GM19467 (cell line): ENCODE data around the gene CRHBP.
"Not testable (repeated sequence)": the region's sequence is repeated elsewhere in the genome, so short reads cannot be mapped to it uniquely, and the experiment has no call there.

Source experiments
- ATAC-seq: cut with Tn5 transposase; IDR thresholded peaks from one replicate; pipeline ENCODE4 v1.9.1; 2021; ENCODE audit warnings: mild to moderate bottlenecking, moderate library complexity; ENCODE audit not compliant: unreplicated experiment

Gene CRHBP

GRCh38 chr5:76958991-76959767, 6.3 kb downstream of the CRHBP start:
- ATAC-seq, result no peak

DNA sequence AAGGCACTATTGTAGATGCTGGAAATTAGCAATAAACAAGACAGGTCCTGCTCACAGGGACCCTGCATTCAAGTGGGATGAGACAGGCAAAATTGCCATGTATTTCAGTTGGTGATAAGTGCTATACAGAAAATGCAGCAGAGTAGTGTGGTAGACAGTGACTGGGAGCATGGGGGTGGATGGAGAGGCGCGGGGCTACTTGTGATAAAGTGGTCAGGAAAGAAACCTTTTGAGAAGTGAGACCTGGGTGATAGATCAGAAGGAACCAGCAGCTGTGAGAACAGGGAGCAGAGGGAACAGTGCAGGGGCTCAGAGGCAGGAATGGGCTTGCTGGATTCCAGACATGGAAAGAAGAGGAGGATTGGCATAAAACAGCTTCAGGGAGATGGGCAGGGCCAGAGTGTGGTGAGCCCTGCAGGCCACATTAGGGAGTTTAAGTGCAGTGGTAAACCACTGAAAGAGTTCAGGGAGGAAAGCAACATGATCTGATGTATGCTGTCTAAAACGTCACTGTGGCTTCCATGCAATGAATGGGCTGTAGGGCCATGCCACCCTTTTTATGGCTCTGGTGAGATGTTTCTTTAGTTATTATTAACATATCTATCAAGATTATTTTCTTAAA, 7.3 kb downstream of the CRHBP start:
- ATAC-seq, result no peak

GRCh38 chr5:76964060-76964459, 11.2 kb downstream of the CRHBP start:
- ATAC-seq, result no peak

DNA sequence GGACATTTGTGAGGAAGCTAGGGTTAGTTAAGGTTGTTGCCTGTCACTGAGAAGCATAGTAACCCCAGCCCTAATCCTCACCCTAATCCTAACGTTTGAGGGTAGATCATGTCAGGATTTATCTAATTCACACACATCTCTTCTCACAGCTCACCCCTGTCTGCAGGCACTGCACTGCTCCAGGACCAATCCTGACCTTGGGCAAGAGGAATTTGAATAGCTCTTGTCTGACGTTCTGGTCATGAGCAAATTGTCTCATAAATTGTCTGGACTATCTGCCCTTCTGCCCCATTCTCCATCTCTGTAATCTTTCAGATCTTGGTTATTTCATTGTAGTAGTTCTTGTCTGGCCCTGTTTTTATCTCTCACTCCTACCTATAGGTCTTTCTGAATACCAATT, 18.7 kb downstream of the CRHBP start:
- no peak for ATAC-seq

GRCh38 chr5:76972689-76973088, 19.8 kb downstream of the CRHBP start:
- no peak for ATAC-seq

DNA sequence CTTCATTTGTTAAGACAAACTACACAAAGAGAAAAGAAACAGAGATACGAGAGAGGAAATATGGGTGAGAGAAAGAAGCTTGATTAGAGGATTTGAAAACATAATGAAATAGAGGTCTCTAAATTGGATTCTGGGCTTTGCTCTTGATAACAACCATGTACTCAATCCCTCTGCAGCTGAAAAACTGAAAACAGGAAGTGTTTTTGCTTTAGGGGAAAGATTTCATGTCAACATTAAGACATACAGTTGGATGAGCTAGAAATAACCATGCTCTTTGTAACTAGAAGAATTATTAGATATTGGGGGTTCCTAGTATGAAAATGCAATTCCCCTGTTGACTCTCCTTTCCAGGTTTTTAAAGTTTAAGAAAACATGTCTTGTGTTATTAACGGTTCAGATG, 21.9 kb downstream of the CRHBP start:
- ATAC-seq, result no peak

DNA sequence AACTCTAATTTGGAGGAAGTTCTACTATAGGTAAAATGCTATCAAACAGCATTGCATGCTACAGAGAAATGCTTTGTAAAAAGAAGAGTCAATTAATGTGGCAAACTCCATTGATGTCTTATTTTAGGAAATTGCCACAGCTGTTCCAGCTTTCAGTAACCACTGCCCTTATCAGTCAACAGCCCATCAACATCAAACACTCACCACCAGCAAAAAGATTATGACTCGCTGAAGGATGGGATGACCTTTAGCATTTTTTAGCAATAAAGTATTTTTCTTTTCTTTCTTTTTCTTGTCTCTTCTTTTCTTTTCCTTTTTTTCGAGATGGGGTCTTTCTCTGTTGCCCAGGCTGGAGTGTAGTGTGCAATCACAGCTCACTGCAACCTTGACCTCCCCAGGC, 26.0 kb downstream of the CRHBP start:
- no peak for ATAC-seq

DNA sequence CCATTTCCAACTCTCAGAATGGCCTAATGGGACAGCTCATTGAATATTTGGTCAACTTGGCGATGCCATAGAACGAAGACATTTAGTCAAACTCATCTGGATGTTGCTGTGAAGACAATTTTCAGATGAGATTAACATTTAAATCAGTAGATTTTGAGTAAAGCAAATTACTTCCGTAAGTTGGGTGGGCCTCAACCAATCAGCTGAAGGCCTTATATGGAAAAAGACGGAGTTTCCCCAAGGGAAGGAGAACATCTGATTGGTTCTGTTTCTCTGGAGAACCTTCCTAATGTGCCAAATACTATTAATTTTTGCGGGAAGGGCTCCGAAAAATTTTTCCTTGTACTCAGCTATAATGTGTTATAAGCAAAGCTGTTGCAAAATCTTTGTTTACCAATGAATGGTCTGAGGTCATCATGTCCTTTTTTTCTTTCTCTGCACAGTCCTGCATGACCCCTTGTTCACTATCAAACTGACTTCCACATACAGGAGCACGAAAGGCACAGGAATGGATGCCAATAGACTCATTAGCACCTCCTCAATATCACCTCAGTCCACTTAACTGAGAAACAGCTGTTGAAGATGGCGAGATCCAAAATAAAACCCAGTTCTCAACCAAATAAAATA, 27.8 kb downstream of the CRHBP start:
- no peak for ATAC-seq

GRCh38 chr5:76982450-76982849, 29.6 kb downstream of the CRHBP start:
- ATAC-seq, result no peak

DNA sequence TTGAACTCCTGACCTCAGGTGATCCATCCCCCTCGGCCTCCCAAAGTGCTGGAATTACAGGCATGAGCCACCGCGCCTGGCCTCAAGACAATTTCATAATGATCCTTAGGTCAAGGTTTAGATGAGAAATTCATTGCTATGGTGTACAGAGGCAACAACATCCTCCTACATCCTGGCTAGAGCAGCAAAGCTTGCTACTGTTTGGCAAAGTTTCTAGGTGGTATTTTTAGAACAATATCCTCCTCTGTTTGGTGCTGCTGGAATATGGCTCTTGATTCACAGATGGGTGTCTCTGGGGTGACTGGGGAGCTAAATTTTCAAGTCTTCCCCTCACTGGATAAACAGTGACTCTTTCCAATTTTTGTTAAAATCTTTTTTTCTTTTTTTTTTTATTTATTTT, 30.6 kb downstream of the CRHBP start:
- ATAC-seq, result no peak

- no peak for ATAC-seq
Measured at GRCh38 chr5:76986825-76987526, 34.1 kb downstream of the CRHBP start.

- ATAC-seq, result no peak
Measured at GRCh38 chr5:76990899-76991459, 38.1 kb downstream of the CRHBP start.

DNA sequence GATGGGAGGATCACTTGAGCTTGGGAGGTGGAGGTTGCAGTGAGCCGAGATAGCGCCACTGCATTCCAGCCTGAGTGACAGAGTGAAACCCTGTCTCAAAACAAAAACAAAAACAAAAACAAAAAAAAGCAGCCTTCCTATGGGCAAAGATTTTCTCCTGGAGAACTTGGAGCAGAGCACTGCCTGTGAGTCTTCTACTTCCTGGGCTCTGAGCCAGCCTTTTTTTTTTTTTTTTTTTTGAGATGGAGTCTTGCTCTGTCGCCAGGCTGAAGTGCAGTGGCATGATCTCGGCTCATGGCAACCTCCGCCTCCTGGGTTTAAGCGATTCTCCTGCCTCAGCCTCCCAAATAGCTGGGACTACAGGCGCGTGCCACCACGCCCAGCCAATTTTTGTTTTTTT, 40.6 kb downstream of the CRHBP start:
- not testable (repeated sequence) for ATAC-seq

- ATAC-seq, result no peak
Measured at GRCh38 chr5:76994337-76994736, 41.5 kb downstream of the CRHBP start.

DNA sequence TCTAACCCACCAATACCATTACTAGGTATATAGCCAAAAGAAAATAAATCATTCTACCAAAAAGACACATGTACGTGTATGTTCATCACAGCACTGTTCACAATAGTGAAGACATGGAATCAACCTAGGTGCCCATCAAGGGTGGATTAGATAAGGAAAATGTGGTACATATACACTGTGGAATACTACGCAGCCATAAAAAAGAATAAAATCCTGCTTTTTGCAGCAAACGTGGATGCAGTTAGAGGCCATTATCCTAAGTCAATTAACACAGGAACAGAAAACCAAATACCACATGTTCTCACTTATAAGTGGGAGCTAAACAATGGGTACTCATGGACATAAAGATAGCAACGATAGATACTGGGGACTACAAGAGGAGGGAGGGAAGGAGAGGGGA, 45.4 kb downstream of the CRHBP start:
- not testable (repeated sequence) for ATAC-seq

DNA sequence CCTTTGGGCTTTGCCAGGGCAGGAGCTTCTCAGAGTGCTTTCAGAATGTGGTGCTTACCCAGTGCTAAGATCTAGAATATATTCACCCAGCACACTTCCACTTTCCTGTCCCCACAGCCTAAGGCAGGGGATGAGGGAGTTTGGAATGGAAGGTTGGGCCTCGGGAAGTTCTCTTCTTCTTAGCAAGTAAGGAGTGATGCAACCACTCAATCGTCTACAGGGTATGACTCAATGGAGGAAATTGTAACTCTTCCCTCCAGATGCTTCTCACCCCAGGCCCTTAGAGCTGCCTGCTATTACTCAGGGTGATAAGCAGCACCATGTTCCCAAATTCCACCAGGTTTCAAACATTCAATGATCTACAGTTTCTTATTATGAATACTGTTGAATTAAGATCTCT, 46.6 kb downstream of the CRHBP start:
- no peak for ATAC-seq

- no peak for ATAC-seq
Measured at GRCh38 chr5:77003246-77003645, 50.4 kb downstream of the CRHBP start.

DNA sequence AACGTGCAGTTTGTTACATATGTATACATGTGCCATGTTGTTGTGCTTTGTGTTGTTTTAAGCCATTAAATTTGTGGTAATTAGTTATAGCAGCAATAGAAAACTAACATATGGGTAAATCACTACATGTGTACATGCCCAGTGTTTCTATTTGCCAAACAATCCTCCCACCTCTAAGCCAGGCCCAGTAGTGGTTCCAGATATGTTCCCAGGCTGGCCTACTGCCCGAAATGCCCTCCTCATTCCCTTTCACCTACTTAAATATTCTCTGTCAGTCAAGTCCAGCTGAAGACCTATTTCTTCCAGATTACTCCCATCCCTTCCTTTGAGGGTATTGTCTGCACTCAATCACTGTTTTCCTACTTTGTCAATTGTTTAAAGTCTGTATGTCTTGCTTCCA, 53.3 kb downstream of the CRHBP start:
- no peak for ATAC-seq

GRCh38 chr5:77008413-77008812, 55.6 kb downstream of the CRHBP start:
- no peak for ATAC-seq

GRCh38 chr5:77010243-77010642, 57.4 kb downstream of the CRHBP start:
- no peak for ATAC-seq

DNA sequence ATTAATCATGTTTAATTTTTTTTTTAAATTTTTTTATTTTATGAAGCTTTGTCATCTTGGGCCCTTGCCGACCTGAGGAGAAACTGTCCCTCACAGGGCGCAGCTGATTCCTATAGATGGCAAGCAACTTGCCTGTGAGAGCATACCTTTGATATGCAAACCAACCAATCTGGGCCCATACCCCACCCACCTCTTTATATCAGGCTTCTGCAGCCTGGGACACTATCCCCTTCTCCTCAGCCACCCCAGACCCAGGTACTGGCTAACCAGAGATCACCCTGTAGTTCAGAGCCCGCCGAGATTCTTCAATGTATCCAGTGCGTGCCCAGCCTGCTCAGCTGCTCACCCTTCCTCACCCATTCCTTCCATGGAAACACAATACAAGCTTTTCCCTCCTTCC, 58.7 kb downstream of the CRHBP start:
- ATAC-seq, result no peak
